B cell (primary cell): ENCODE results near the gene BCAP29. TPM values are rescaled to one million over a fixed set of nuclear protein-coding genes. Genes with fewer than 3 reads are reported as not detected.

ENCODE experiments used
- ATAC-seq: fragments of 200-7000 bp; cut with Tn5 transposase; one replicate; pipeline ENCODE4 v1.10.0; 2021; ENCODE audit warnings: low read depth, mild to moderate bottlenecking, moderate number of reproducible peaks, moderate library complexity
- CTCF ChIA-PET: fragments of 350-600 bp; sonication (Branson Sonifier 250); formaldehyde crosslinking; loops from one replicate; lab custom pipeline; 2021; ENCODE audit warnings: antibody characterized with exemption, inconsistent platforms; lab: Charles Lee
- POLR2A ChIA-PET: fragments of 350-600 bp; sonication (Branson Sonifier 250); formaldehyde crosslinking; loops from one replicate; lab custom pipeline; 2021; ENCODE audit warnings: antibody characterized with exemption; lab: Charles Lee
- DNase-seq: peaks from one replicate; pipeline ENCODE4 v3.0.0; 2013
- H2AFZ ChIP-seq: 2 replicates; pipeline ENCODE4 v1.6.1; 2012; ENCODE audit warnings: mild to moderate bottlenecking, low read depth, low read length; ENCODE audit not compliant: insufficient read depth, poor library complexity, severe bottlenecking
- H3K27ac ChIP-seq, 2 donors: 1 replicate in 1 of 2; 2 replicates in 1 of 2; pipeline ENCODE4 v1.5.1; 2012 to 2013; ENCODE audit warnings: low read length in 2 of 2, mild to moderate bottlenecking in 2 of 2, moderate library complexity in 1 of 2
- H3K27me3 ChIP-seq, 4 experiments: fragments of 200-600 bp in 1 of 4; sonication (generic) in 1 of 4; replicated peaks in 1 of 4; 1 replicate in 2 of 4; 2 replicates in 2 of 4; pipeline versions ENCODE4 v1.6.1 to v1.7.0; 2013 to 2016; ENCODE audit warnings: low read length in 3 of 4, mild to moderate bottlenecking in 2 of 4, mixed read lengths in 1 of 4, moderate library complexity in 1 of 4; ENCODE audit not compliant: insufficient read depth in 4 of 4, control insufficient read depth in 3 of 4; ENCODE audit errors: control extremely low read depth in 1 of 4
- H3K36me3 ChIP-seq, 2 experiments: replicated peaks in 1 of 2; 1 replicate in 1 of 2; 2 replicates in 1 of 2; pipeline versions ENCODE4 v1.6.1 to v1.7.1; 2013; ENCODE audit warnings: low read length in 1 of 2; ENCODE audit not compliant: insufficient read depth in 2 of 2, control insufficient read depth in 1 of 2; ENCODE audit errors: control extremely low read depth in 1 of 2, extremely low read depth in 1 of 2
- H3K4me1 ChIP-seq, 2 donors: fragments of 200-600 bp in 1 of 2; sonication (generic) in 1 of 2; 1 replicate in 1 of 2; 2 replicates in 1 of 2; pipeline versions ENCODE4 v1.5.1 to v1.6.1; 2013 to 2017; ENCODE audit warnings: low read length in 2 of 2; ENCODE audit not compliant: control insufficient read depth in 2 of 2, insufficient read depth in 2 of 2
- H3K4me2 ChIP-seq: replicated peaks from 2 replicates; pipeline ENCODE3; 2012; ENCODE audit warnings: mild to moderate bottlenecking, low read depth, low read length; ENCODE audit not compliant: poor library complexity, severe bottlenecking
- H3K4me3 ChIP-seq, 5 experiments: fragments of 200-600 bp in 1 of 5; sonication (generic) in 1 of 5; 1 replicate in 3 of 5; 2 replicates in 2 of 5; pipeline versions ENCODE4 v1.5.1 to v1.7.0; 2011 to 2016; ENCODE audit warnings: low read length in 4 of 5, mild to moderate bottlenecking in 4 of 5, low read depth in 2 of 5, control low read depth in 1 of 5, moderate library complexity in 1 of 5; ENCODE audit not compliant: insufficient read depth in 1 of 5; ENCODE audit errors: control extremely low read depth in 1 of 5, extremely low read depth in 1 of 5
- H3K79me2 ChIP-seq: fragments of 200-600 bp; sonication (generic); one replicate; pipeline ENCODE4 v1.6.0; 2016; ENCODE audit warnings: low read length; ENCODE audit not compliant: control insufficient read depth, insufficient read depth
- H3K9ac ChIP-seq: fragments of 200-600 bp; sonication (generic); 2 replicates; pipeline ENCODE4 v1.6.1; 2017; ENCODE audit warnings: mild to moderate bottlenecking, low read length, moderate library complexity
- H3K9me3 ChIP-seq, 3 donors: one replicate each; pipeline versions ENCODE4 v1.6.1 to v1.7.1; 2013; ENCODE audit warnings: low read length in 2 of 3; ENCODE audit not compliant: control insufficient read depth in 2 of 3, insufficient read depth in 1 of 3; ENCODE audit errors: control extremely low read depth in 1 of 3
- H4K20me1 ChIP-seq: 2 replicates; pipeline ENCODE4 v1.6.0; 2012; ENCODE audit warnings: mild to moderate bottlenecking, low read length; ENCODE audit not compliant: insufficient read depth, control insufficient read depth, poor library complexity, severe bottlenecking
- H3K27ac Mint-ChIP-seq: one replicate; pipeline ENCODE4 v1.8.0; 2021; ENCODE audit warnings: mixed read lengths
- H3K27me3 Mint-ChIP-seq: one replicate; pipeline ENCODE4 v1.8.0; 2021; ENCODE audit warnings: mixed read lengths
- H3K4me1 Mint-ChIP-seq: one replicate; pipeline ENCODE4 v1.8.0; 2021; ENCODE audit warnings: mixed read lengths
- H3K4me3 Mint-ChIP-seq: one replicate; pipeline ENCODE4 v1.8.0; 2021; ENCODE audit warnings: mixed read lengths
- H3K9me3 Mint-ChIP-seq: one replicate; pipeline ENCODE4 v1.8.0; 2022; ENCODE audit warnings: mixed read lengths; ENCODE audit not compliant: insufficient read depth
- EZH2 ChIP-seq: IDR thresholded peaks from 2 replicates; pipeline ENCODE4 v1.6.1; 2012; ENCODE audit warnings: borderline replicate concordance, low read depth, mild to moderate bottlenecking, moderate library complexity, low read length; ENCODE audit not compliant: insufficient read depth, poor library complexity, severe bottlenecking
- WGBS: methylation state at CpG from one replicate; pipeline ENCODE4 v1.1.5; 2013; ENCODE audit warnings: missing lambda C conversion rate; ENCODE audit not compliant: insufficient coverage; 5-methylcytosine and 5-hydroxymethylcytosine counted together
- intact Hi-C: fragments of 100-400 bp; cut with micrococcal nuclease; formaldehyde crosslinking; loops from one replicate; pipeline ENCODE4 v1.10.0; 2022
- polyA plus RNA-seq: library from polyadenylated mRNA; depleted of rRNA; stranded (reverse); fragments of >200 nt; gene quantifications from 2 replicates; pipeline ENCODE4 v1.2.3, GENCODE V29; 2012
- total RNA-seq, 2 donors: library from RNA; stranded (reverse); fragments of 120-200 nt in 1 of 2; gene quantifications; 1 replicate in 1 of 2; 2 replicates in 1 of 2; pipeline versions ENCODE4 v1.2.3 to v1.2.4, GENCODE V29; 2013 to 2022
- TF ChIP-seq, protein P1 (sequence below): fragments of 200-600 bp; IDR thresholded peaks from one replicate; pipeline ENCODE4 v1.8.0; 2022; ENCODE audit warnings: antibody characterized with exemption, mild to moderate bottlenecking

Gene BCAP29
- total and polyA plus RNA-seq, 2 donors (not counting 1 experiment from before 2014, with no cell fraction given) = 24.6 to 27.3 TPM

DNA sequence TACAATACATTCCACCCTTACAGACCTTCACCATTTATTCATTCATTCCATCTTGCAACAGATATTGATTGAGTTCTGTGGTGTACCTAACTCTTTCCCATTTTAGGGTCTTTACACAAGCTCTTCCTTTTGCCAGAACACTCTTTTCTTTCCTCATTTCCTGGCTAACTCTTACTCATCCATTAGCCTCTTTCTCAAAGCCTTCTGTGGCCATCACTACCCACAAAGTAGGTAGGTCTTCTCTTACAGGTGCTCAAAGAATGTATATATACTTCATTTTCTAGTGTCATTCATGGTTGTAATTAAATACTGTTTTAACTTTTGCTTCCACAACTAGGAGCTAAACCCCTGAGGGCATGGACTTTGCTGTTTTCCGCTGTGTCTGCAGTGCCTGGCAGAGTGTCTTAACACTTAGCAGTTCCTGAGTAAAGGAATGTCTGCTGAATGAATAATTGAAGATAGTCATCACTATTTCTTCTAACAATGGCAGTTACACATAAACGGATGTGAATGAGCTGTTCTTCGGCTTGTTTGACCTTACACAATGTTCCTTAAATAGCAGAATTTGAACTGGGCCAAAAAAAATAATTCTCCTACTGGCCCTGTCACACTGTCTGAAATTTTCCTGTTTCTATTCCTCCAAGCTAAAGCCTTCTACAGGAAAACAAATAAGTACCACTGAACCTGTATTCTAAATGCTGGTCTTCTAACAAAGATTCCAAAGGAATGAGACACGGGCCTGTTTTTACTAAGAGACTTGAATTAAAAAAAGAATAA, 15.1 kb downstream of the BCAP29 start:
- no peaks in the 10 kb centered on the region for H3K9me3 ChIP-seq
- H3K27ac ChIP-seq = no peak overlapping the region
- ChIA-PET POLR2A (no interaction called here), CTCF (interaction anchor here (1.2 kb wide), 1 partner anchor 131 kb away, joined by 3 read pairs; no protein-coding TSS in a partner anchor)
- ATAC-seq (no peak), DNase-seq (no peak)
- H4K20me1 ChIP-seq = no peaks in the 10 kb centered on the region
- no peak overlapping the region for H2AFZ ChIP-seq
- no peaks in the 10 kb centered on the region for H3K27me3 Mint-ChIP-seq
- peaks cover 7 to 16% of the 10 kb centered on the region in 2 experiments for H3K36me3 ChIP-seq
- 100% methylated on average over 2 of the region's 4 CpGs for WGBS
- intact Hi-C loops = no loop called here
- no peaks in the 10 kb centered on the region for H3K9me3 Mint-ChIP-seq
- no peak overlapping the region for H3K4me2 ChIP-seq
- H3K4me3 Mint-ChIP-seq = no peak overlapping the region
- no peak overlapping the region for H3K27ac Mint-ChIP-seq
- H3K27me3 ChIP-seq = no peaks in the 10 kb centered on the region
- TF ChIP-seq, protein P1, sequence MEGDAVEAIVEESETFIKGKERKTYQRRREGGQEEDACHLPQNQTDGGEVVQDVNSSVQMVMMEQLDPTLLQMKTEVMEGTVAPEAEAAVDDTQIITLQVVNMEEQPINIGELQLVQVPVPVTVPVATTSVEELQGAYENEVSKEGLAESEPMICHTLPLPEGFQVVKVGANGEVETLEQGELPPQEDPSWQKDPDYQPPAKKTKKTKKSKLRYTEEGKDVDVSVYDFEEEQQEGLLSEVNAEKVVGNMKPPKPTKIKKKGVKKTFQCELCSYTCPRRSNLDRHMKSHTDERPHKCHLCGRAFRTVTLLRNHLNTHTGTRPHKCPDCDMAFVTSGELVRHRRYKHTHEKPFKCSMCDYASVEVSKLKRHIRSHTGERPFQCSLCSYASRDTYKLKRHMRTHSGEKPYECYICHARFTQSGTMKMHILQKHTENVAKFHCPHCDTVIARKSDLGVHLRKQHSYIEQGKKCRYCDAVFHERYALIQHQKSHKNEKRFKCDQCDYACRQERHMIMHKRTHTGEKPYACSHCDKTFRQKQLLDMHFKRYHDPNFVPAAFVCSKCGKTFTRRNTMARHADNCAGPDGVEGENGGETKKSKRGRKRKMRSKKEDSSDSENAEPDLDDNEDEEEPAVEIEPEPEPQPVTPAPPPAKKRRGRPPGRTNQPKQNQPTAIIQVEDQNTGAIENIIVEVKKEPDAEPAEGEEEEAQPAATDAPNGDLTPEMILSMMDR = no peak
- TF ChIP-seq EZH2 = no peak
- no peaks in the 10 kb centered on the region for H3K4me1 ChIP-seq
- no peak overlapping the region for H3K4me3 ChIP-seq
- H3K4me1 Mint-ChIP-seq = no peaks in the 10 kb centered on the region
- H3K79me2 ChIP-seq = no peaks in the 10 kb centered on the region
- no peak overlapping the region for H3K9ac ChIP-seq

DNA sequence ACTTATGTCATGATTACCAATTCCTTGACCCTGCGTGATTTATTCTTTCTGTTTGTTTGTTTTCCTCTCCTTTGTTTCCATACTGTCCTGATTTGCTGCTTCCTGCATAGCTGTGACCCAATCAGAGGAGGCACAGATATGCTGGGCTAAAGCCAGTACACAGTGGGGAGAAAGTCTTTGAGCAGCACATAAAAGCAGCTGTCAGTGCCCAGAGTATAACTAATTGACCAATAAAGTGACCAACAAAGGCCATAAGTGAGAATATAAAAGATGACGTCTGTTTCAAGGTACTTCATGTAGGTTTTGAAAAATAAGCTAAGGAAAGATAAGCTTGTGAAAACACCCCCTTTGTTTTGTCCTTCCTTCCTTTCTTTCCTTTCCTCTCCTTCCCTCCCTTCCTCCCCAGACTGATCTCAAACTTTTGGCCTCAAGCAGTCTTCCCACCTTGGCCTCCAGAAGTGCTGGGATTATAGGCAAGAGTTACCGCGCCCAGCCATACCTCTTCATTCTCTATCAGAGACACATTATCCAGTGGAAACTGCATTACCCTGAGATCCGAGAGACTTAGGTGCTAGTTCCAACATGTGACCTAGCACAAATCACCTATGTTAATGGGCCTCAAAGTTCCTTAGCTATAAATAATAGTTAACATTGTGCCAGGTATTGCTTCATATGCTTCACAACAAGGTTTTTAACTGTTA, 17.0 kb downstream of the BCAP29 start:
- no peak for TF ChIP-seq EZH2
- TF ChIP-seq, protein P1 = no peak
- intact Hi-C loops = no loop called here
- H3K27ac ChIP-seq = no peak overlapping the region
- 100% methylated on average over 3 of the region's 5 CpGs for WGBS
- POLR2A ChIA-PET = no interaction called here
- no peaks in the 10 kb centered on the region for H3K27me3 ChIP-seq
- no peaks in the 10 kb centered on the region for H3K27me3 Mint-ChIP-seq
- H3K4me2 ChIP-seq = no peak overlapping the region
- H3K27ac Mint-ChIP-seq = no peak overlapping the region
- H3K4me3 Mint-ChIP-seq = no peak overlapping the region
- no peaks in the 10 kb centered on the region for H3K9me3 ChIP-seq
- ATAC-seq (no peak), DNase-seq (no peak)
- H3K79me2 ChIP-seq = no peaks in the 10 kb centered on the region
- no peak overlapping the region for H2AFZ ChIP-seq
- peaks cover 7 to 19% of the 10 kb centered on the region in 2 experiments for H3K36me3 ChIP-seq
- H3K9ac ChIP-seq = no peak overlapping the region
- H3K4me1 ChIP-seq = no peaks in the 10 kb centered on the region
- no peaks in the 10 kb centered on the region for H3K4me1 Mint-ChIP-seq
- CTCF ChIA-PET = interaction anchor here (1.4 to 1.6 kb wide), 2 partner anchors 23 to 64 kb away, joined by 4 read pairs; no protein-coding TSS in a partner anchor
- no peak overlapping the region for H3K4me3 ChIP-seq
- H3K9me3 Mint-ChIP-seq = no peaks in the 10 kb centered on the region
- no peaks in the 10 kb centered on the region for H4K20me1 ChIP-seq
